ENCODE data around the gene ZSWIM2. TPM values are rescaled to one million over a fixed set of nuclear protein-coding genes. Genes with fewer than 3 reads are reported as not detected.

ZSWIM2 gene
- total RNA-seq, 1 experiment from 2014 or later, result not detected

DNA sequence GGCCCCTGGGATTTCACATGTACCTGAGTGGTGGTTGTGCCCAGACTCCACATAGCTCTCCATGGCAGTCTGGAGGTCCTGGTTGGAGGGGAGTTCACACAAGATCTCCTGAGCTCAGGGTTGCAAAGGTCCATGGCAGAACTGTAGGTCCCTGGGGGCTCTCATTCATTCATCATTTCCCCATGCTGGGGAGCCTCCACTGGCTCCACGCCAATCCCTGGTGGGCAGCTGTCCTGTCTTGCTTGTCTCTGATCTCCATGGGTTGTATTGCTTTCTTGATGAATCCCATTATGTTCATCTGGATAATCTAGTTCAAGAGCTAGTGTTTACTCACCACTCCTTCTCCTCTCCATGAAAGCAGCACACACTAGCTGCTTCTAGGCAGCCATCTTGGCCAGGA lies 42.4 kb downstream of the ZSWIM2 start:
- TF ChIP-seq RAD21 (IDR thresholded peaks at IDR 0.05; ENCODE audit: low read depth) (no peak), SIN3A (IDR thresholded peaks at IDR 0.05; ENCODE audit: low read depth) (no peak), JUND (IDR thresholded peaks at IDR 0.05) (no peak), ZFX (IDR thresholded peaks at IDR 0.05) (no peak), REST (IDR thresholded peaks at IDR 0.05; ENCODE audit: low read depth) (no peak), TCF7L2 (IDR thresholded peaks at IDR 0.05; ENCODE audit: borderline replicate concordance, extremely low read depth, insufficient read depth, insufficient read length) (no peak), POLR2A (IDR thresholded peaks at IDR 0.05; ENCODE audit: borderline replicate concordance, extremely low read depth, insufficient read depth, insufficient read length) (no peak), EZH2 (IDR thresholded peaks at IDR 0.05) (no peak), SP1 (IDR thresholded peaks at IDR 0.05; ENCODE audit: low read depth) (no peak), ZBTB33 (IDR thresholded peaks at IDR 0.05; ENCODE audit: extremely low read depth, insufficient replicate concordance, low read length) (no peak), ZNF274 (IDR thresholded peaks at IDR 0.05; ENCODE audit: low read depth, low read length) (no peak), EGR1 (IDR thresholded peaks at IDR 0.05; ENCODE audit: low read depth) (no peak), SRF (IDR thresholded peaks at IDR 0.05; ENCODE audit: low read depth) (no peak), POLR2AphosphoS5 (IDR thresholded peaks at IDR 0.05; ENCODE audit: low read depth, low read length) (no peak), ATF3 (IDR thresholded peaks at IDR 0.05) (no peak), EZH2phosphoT487 (IDR thresholded peaks at IDR 0.05; ENCODE audit: borderline replicate concordance) (no peak), FOSL1 (IDR thresholded peaks at IDR 0.05; ENCODE audit: low read depth) (no peak)
- TF ChIP-seq, protein P1, sequence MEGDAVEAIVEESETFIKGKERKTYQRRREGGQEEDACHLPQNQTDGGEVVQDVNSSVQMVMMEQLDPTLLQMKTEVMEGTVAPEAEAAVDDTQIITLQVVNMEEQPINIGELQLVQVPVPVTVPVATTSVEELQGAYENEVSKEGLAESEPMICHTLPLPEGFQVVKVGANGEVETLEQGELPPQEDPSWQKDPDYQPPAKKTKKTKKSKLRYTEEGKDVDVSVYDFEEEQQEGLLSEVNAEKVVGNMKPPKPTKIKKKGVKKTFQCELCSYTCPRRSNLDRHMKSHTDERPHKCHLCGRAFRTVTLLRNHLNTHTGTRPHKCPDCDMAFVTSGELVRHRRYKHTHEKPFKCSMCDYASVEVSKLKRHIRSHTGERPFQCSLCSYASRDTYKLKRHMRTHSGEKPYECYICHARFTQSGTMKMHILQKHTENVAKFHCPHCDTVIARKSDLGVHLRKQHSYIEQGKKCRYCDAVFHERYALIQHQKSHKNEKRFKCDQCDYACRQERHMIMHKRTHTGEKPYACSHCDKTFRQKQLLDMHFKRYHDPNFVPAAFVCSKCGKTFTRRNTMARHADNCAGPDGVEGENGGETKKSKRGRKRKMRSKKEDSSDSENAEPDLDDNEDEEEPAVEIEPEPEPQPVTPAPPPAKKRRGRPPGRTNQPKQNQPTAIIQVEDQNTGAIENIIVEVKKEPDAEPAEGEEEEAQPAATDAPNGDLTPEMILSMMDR (IDR thresholded peaks at IDR 0.05 in 2 of 3, conservative IDR thresholded peaks at IDR 0.05 in 1 of 3; ENCODE audit: borderline replicate concordance in 1 of 3, insufficient read depth in 1 of 3, low read depth in 2 of 3, low read length in 2 of 3), result no peak
- no peak overlapping the region for H3K27ac ChIP-seq (ENCODE audit: low read depth, low read length)
- no peak overlapping the region for H3K9ac ChIP-seq (ENCODE audit: low read length)
- POLR2A ChIA-PET, result no interaction called here
- no peaks in the 10 kb centered on the region for H3K9me3 ChIP-seq (ENCODE audit: control insufficient read depth in 1 of 2, insufficient read depth in 1 of 2, low read depth in 1 of 2, low read length in 2 of 2)
- no TSS peak for BruUV-seq (replicated peaks)
- no peak overlapping the region for H3K4me2 ChIP-seq (ENCODE audit: low read length)
- ATAC-seq, result no peak
- H3K36me3 ChIP-seq (ENCODE audit: control insufficient read depth in 1 of 2, insufficient read depth in 2 of 2, low read length in 2 of 2), result no peaks in the 10 kb centered on the region
- no peaks in the 10 kb centered on the region for H3K9me2 ChIP-seq (ENCODE audit: insufficient read depth)
- CTCF ChIA-PET, result no interaction called here
- H3K4me3 ChIP-seq (replicated peaks in 1 of 2; ENCODE audit: low read depth in 1 of 2, low read length in 2 of 2), result no peak overlapping the region
- no peak overlapping the region for H2AFZ ChIP-seq (ENCODE audit: low read depth, low read length, poor library complexity, severe bottlenecking)
- H3K79me2 ChIP-seq (ENCODE audit: insufficient read depth, low read length), result no peaks in the 10 kb centered on the region
- intact Hi-C loops (cut with micrococcal nuclease), result no loop called here
- no peaks in the 10 kb centered on the region for H3K27me3 ChIP-seq (ENCODE audit: insufficient read depth, low read length)
- H3K4me1 ChIP-seq (ENCODE audit: control insufficient read depth in 1 of 2, insufficient read depth in 2 of 2, low read length in 2 of 2), result no peaks in the 10 kb centered on the region
- no peaks in the 10 kb centered on the region for H4K20me1 ChIP-seq (ENCODE audit: insufficient read depth)
- no peak for DNase-seq (ENCODE audit: low read depth, low spot score)
- RAD21 ChIA-PET (ENCODE audit: low non-redundant PET in 1 of 2, low total read pairs in 2 of 2, uncharacterized antibody in 2 of 2, unreplicated experiment in 2 of 2), result no interaction called here

All from HCT116 (cell line).